Lower leg skin (tissue), 3 donors: ENCODE data around the gene LKAAEAR1.

Source experiments
- POLR2A ChIP-seq, 2 donors: fragments of 450-650 bp; IDR thresholded peaks; one replicate each; pipeline ENCODE4 v1.6.1; 2016 to 2017; ENCODE audit warnings: antibody characterized with exemption in 2 of 2, mild to moderate bottlenecking in 1 of 2, moderate library complexity in 1 of 2
- TF ChIP-seq, protein P1 (sequence below), 3 donors: fragments of 450-650 bp; IDR thresholded peaks; one replicate each; pipeline ENCODE4 v1.5.1; 2016; ENCODE audit warnings: antibody characterized with exemption in 3 of 3, mild to moderate bottlenecking in 3 of 3, moderate library complexity in 2 of 3

DNA sequence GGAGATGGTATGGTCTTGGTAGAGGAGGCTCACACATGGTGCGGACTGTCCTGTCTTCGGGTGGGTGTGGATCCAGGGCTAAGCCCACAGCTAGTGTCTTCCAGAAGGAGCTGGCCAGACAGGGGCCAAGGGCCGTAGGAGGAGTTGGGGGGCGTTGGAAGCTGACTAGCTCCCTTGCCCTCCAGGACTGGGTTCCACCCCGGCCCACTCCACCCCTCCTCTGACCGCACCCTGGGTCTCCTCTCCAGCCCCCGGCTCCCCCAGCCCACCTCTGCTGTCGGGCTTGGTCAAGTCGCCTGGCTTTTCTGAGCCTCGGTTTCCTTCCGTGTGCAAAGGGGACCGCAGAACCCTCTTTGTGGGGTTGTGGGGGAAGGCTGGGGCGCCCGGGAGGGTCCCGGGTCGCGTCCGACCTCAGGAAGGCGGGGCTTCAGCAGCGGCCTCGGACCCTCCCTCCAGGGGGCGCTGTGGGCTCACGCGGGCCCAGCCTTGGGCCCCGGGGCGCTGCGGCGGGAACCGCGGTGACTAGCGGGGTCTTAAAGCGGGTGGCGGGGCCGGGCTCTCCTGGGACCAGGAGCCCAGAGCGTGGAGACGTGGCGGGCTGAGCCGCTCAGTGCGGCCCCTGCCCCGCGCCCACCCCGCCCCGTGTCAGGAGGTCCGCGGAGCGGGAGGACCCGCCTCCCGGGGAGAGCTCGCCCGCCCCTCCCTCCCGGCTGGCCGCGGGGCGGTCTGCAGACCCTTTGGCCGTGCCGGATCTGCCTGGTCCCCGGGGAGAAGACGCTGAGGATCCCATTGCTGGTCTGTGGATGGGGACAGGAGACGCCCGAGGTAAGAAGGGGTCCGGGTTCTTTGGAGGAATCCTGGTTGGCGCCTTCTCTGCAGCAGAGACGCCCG is 17.8 kb upstream of the LKAAEAR1 start:
- TF ChIP-seq, protein P1, sequence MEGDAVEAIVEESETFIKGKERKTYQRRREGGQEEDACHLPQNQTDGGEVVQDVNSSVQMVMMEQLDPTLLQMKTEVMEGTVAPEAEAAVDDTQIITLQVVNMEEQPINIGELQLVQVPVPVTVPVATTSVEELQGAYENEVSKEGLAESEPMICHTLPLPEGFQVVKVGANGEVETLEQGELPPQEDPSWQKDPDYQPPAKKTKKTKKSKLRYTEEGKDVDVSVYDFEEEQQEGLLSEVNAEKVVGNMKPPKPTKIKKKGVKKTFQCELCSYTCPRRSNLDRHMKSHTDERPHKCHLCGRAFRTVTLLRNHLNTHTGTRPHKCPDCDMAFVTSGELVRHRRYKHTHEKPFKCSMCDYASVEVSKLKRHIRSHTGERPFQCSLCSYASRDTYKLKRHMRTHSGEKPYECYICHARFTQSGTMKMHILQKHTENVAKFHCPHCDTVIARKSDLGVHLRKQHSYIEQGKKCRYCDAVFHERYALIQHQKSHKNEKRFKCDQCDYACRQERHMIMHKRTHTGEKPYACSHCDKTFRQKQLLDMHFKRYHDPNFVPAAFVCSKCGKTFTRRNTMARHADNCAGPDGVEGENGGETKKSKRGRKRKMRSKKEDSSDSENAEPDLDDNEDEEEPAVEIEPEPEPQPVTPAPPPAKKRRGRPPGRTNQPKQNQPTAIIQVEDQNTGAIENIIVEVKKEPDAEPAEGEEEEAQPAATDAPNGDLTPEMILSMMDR (IDR thresholded peaks at IDR 0.05) = no peak
- TF ChIP-seq POLR2A (IDR thresholded peaks at IDR 0.05) = no peak
